Hematopoietic multipotent progenitor cell treated with erythropoietin and hydrocortisone succinate and interleukin-3 and kit ligand, for 8 days (in vitro differentiated cells): ENCODE results near the gene DMD.
A peak's percentile ranks its signal among the peaks of the same experiment; 100 is the strongest.

Experiments used
- DNase-seq: peaks from one replicate; pipeline ENCODE4 v3.0.0-alpha.2; 2015

Gene DMD

GRCh38 chrX:31255310-31256033, 1955.9 kb downstream of the DMD start:
- no peak for DNase-seq

- DNase-seq = no peak
Observed at GRCh38 chrX:31252133-31252532, 1959.2 kb downstream of the DMD start.

- DNase-seq = no peak
Observed at GRCh38 chrX:31251336-31251735, 1960.0 kb downstream of the DMD start.

- no peak for DNase-seq
Observed at GRCh38 chrX:31245714-31246113, 1965.6 kb downstream of the DMD start.

- DNase-seq = no peak
Observed at GRCh38 chrX:31243804-31244203, 1967.5 kb downstream of the DMD start.

GRCh38 chrX:31240982-31241381, 1970.4 kb downstream of the DMD start:
- no peak for DNase-seq

GRCh38 chrX:31237189-31237588, 1974.2 kb downstream of the DMD start:
- no peak for DNase-seq

- no peak for DNase-seq
Observed at GRCh38 chrX:31236231-31236630, 1975.1 kb downstream of the DMD start.

GRCh38 chrX:31233941-31234496, 1977.3 kb downstream of the DMD start:
- no peak for DNase-seq

GRCh38 chrX:31232506-31232905, 1978.8 kb downstream of the DMD start:
- DNase-seq = no peak

GRCh38 chrX:31228909-31229308, 1982.4 kb downstream of the DMD start:
- no peak for DNase-seq

- no peak for DNase-seq
Observed at GRCh38 chrX:31228415-31228832, 1982.9 kb downstream of the DMD start.

GRCh38 chrX:31227250-31227649, 1984.1 kb downstream of the DMD start:
- DNase-seq = no peak

GRCh38 chrX:31225819-31226218, 1985.5 kb downstream of the DMD start:
- DNase-seq = no peak

GRCh38 chrX:31224381-31225012, 1986.9 kb downstream of the DMD start:
- no peak for DNase-seq

- no peak for DNase-seq
Observed at GRCh38 chrX:31223817-31224216, 1987.5 kb downstream of the DMD start.

- DNase-seq = no peak
Observed at GRCh38 chrX:31222946-31223345, 1988.4 kb downstream of the DMD start.

- DNase-seq = no peak
Observed at GRCh38 chrX:31219174-31219573, 1992.2 kb downstream of the DMD start.

GRCh38 chrX:31217084-31217483, 1994.3 kb downstream of the DMD start:
- no peak for DNase-seq

GRCh38 chrX:31215277-31215815, 1996.0 kb downstream of the DMD start:
- no peak for DNase-seq

- peak; percentile 1 for DNase-seq
Observed at GRCh38 chrX:31213941-31214340, 1997.4 kb downstream of the DMD start.

- no peak for DNase-seq
Observed at GRCh38 chrX:31212856-31213748, 1998.2 kb downstream of the DMD start.

- DNase-seq = no peak
Observed at GRCh38 chrX:31209005-31209628, 2002.2 kb downstream of the DMD start.
